ENCODE data around the gene PIK3R5.

DNA sequence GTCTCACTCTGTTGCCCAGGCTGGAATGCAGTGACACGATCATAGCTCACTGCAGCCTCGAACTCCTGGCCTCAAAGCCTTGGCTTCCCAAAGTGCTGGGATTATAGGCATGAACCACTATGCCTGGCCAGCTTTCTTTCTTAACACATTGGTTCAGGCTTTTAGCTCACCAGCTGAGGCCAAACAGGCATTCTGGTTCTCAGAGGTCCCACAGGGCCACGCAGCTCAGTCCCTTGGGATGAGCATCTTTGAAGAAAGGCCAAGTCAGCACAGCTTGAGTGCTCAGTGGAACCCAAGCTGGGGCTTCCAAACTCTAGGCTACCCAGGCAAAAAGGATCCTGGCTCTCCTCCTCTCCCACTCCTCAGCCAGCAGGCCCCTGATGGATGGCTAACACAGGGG lies 2.5 kb downstream of the PIK3R5 start:
- TF ChIP-seq, protein P1, sequence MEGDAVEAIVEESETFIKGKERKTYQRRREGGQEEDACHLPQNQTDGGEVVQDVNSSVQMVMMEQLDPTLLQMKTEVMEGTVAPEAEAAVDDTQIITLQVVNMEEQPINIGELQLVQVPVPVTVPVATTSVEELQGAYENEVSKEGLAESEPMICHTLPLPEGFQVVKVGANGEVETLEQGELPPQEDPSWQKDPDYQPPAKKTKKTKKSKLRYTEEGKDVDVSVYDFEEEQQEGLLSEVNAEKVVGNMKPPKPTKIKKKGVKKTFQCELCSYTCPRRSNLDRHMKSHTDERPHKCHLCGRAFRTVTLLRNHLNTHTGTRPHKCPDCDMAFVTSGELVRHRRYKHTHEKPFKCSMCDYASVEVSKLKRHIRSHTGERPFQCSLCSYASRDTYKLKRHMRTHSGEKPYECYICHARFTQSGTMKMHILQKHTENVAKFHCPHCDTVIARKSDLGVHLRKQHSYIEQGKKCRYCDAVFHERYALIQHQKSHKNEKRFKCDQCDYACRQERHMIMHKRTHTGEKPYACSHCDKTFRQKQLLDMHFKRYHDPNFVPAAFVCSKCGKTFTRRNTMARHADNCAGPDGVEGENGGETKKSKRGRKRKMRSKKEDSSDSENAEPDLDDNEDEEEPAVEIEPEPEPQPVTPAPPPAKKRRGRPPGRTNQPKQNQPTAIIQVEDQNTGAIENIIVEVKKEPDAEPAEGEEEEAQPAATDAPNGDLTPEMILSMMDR (conservative IDR thresholded peaks at IDR 0.05; ENCODE audit: low read depth, low read length), result no peak
- TF ChIP-seq EZH2 (IDR thresholded peaks at IDR 0.05; ENCODE audit: borderline replicate concordance, low read depth, low read length, poor library complexity, severe bottlenecking), result no peak

All from A673 (cell line).